ENCODE measurements around the gene NF1.
"Not testable (repeated sequence)": the region's sequence is repeated elsewhere in the genome, so short reads cannot be mapped to it uniquely, and the experiment has no call there.

Gene NF1

GRCh38 chr17:31195305-31195704, 100.5 kb downstream of the NF1 start:
- Histone ChIP-seq H3K27ac (ENCODE audit: low read depth, low read length, poor library complexity, severe bottlenecking) (no peak overlapping the region), H3K9me3 (ENCODE audit: low read length) (no peaks in the 10 kb centered on the region; the same call in 1 of the 2 replicates), H3K79me2 (ENCODE audit: insufficient read depth, low read length) (no peaks in the 10 kb centered on the region), H2AFZ (ENCODE audit: low read length) (no peak overlapping the region), H3K9ac (ENCODE audit: low read length) (no peak overlapping the region), H3K27me3 (ENCODE audit: insufficient read depth, low read length) (no peaks in the 10 kb centered on the region), H4K20me1 (ENCODE audit: insufficient read depth, low read length) (no peaks in the 10 kb centered on the region), H3K4me3 (ENCODE audit: low read depth, low read length, poor library complexity, severe bottlenecking) (no peak overlapping the region), H3K36me3 (ENCODE audit: insufficient read depth, low read length) (no peaks in the 10 kb centered on the region; the same call in 1 of the 2 replicates), H3K4me2 (ENCODE audit: low read length) (no peak overlapping the region), H3K9me2 (ENCODE audit: low read depth, low read length) (no peaks in the 10 kb centered on the region), H3K4me1 (ENCODE audit: insufficient read depth, low read length, severe bottlenecking) (no peaks in the 10 kb centered on the region), H3F3A (ENCODE audit: insufficient read depth, low read length) (no peaks in the 10 kb centered on the region)
- TF ChIP-seq, protein P1, sequence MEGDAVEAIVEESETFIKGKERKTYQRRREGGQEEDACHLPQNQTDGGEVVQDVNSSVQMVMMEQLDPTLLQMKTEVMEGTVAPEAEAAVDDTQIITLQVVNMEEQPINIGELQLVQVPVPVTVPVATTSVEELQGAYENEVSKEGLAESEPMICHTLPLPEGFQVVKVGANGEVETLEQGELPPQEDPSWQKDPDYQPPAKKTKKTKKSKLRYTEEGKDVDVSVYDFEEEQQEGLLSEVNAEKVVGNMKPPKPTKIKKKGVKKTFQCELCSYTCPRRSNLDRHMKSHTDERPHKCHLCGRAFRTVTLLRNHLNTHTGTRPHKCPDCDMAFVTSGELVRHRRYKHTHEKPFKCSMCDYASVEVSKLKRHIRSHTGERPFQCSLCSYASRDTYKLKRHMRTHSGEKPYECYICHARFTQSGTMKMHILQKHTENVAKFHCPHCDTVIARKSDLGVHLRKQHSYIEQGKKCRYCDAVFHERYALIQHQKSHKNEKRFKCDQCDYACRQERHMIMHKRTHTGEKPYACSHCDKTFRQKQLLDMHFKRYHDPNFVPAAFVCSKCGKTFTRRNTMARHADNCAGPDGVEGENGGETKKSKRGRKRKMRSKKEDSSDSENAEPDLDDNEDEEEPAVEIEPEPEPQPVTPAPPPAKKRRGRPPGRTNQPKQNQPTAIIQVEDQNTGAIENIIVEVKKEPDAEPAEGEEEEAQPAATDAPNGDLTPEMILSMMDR (IDR thresholded peaks at IDR 0.05; ENCODE audit: low read length), result no peak
- no peak for TF ChIP-seq EZH2 (IDR thresholded peaks at IDR 0.05; ENCODE audit: borderline replicate concordance, low read length)

GRCh38 chr17:31198026-31198425, 103.2 kb downstream of the NF1 start:
- no peaks in the 10 kb centered on the region for H3F3A ChIP-seq (ENCODE audit: insufficient read depth, low read length)

GRCh38 chr17:31198666-31199065, 103.9 kb downstream of the NF1 start:
- H3K4me3 ChIP-seq (ENCODE audit: low read depth, low read length, poor library complexity, severe bottlenecking); H3K4me2 ChIP-seq (ENCODE audit: low read length); H2AFZ ChIP-seq (ENCODE audit: low read length): not testable (repeated sequence)

More at GRCh38 chr17:31198026-31198425, 103.2 kb downstream of the NF1 start:
- H2AFZ ChIP-seq (ENCODE audit: low read length), result no peak overlapping the region
- H3K9ac ChIP-seq (ENCODE audit: low read length), result no peak overlapping the region
- H3K79me2 ChIP-seq (ENCODE audit: insufficient read depth, low read length), result no peaks in the 10 kb centered on the region
- H3K4me2 ChIP-seq (ENCODE audit: low read length), result no peak overlapping the region
- no peaks in the 10 kb centered on the region; the same call in 1 of the 2 replicates for H3K36me3 ChIP-seq (ENCODE audit: insufficient read depth, low read length)
- H3K27me3 ChIP-seq (ENCODE audit: insufficient read depth, low read length), result no peaks in the 10 kb centered on the region
- TF ChIP-seq, protein P1 (IDR thresholded peaks at IDR 0.05; ENCODE audit: low read length), result no peak
- no peak for TF ChIP-seq EZH2 (IDR thresholded peaks at IDR 0.05; ENCODE audit: borderline replicate concordance, low read length)
- H4K20me1 ChIP-seq (ENCODE audit: insufficient read depth, low read length), result no peaks in the 10 kb centered on the region
- no peak overlapping the region for H3K27ac ChIP-seq (ENCODE audit: low read depth, low read length, poor library complexity, severe bottlenecking)
- H3K4me3 ChIP-seq (ENCODE audit: low read depth, low read length, poor library complexity, severe bottlenecking), result no peak overlapping the region
- no peaks in the 10 kb centered on the region for H3K4me1 ChIP-seq (ENCODE audit: insufficient read depth, low read length, severe bottlenecking)
- H3K9me2 ChIP-seq (ENCODE audit: low read depth, low read length), result no peaks in the 10 kb centered on the region
- no peaks in the 10 kb centered on the region; the same call in 1 of the 2 replicates for H3K9me3 ChIP-seq (ENCODE audit: low read length)

GRCh38 chr17:31200287-31200686, 105.5 kb downstream of the NF1 start:
- no peaks in the 10 kb centered on the region for H3K79me2 ChIP-seq (ENCODE audit: insufficient read depth, low read length)
- H3K27ac ChIP-seq (ENCODE audit: low read depth, low read length, poor library complexity, severe bottlenecking), result no peak overlapping the region
- no peak overlapping the region for H3K4me2 ChIP-seq (ENCODE audit: low read length)
- H3K4me3 ChIP-seq (ENCODE audit: low read depth, low read length, poor library complexity, severe bottlenecking), result no peak overlapping the region
- no peak for TF ChIP-seq EZH2 (IDR thresholded peaks at IDR 0.05; ENCODE audit: borderline replicate concordance, low read length)
- TF ChIP-seq, protein P1 (IDR thresholded peaks at IDR 0.05; ENCODE audit: low read length), result no peak
- no peaks in the 10 kb centered on the region for H3K9me2 ChIP-seq (ENCODE audit: low read depth, low read length)
- H3K9me3 ChIP-seq (ENCODE audit: low read length), result no peaks in the 10 kb centered on the region; the same call in 1 of the 2 replicates
- H3K27me3 ChIP-seq (ENCODE audit: insufficient read depth, low read length), result no peaks in the 10 kb centered on the region
- H3K9ac ChIP-seq (ENCODE audit: low read length), result no peak overlapping the region
- no peaks in the 10 kb centered on the region for H3F3A ChIP-seq (ENCODE audit: insufficient read depth, low read length)
- no peaks in the 10 kb centered on the region for H3K36me3 ChIP-seq (ENCODE audit: insufficient read depth, low read length)
- H4K20me1 ChIP-seq (ENCODE audit: insufficient read depth, low read length), result no peaks in the 10 kb centered on the region
- no peak overlapping the region for H2AFZ ChIP-seq (ENCODE audit: low read length)
- H3K4me1 ChIP-seq (ENCODE audit: insufficient read depth, low read length, severe bottlenecking), result no peaks in the 10 kb centered on the region

More at GRCh38 chr17:31198666-31199065, 103.9 kb downstream of the NF1 start:
- H3K9ac ChIP-seq (ENCODE audit: low read length); H3K4me1 ChIP-seq (ENCODE audit: insufficient read depth, low read length, severe bottlenecking); H3K9me3 ChIP-seq (ENCODE audit: low read length); H3K27me3 ChIP-seq (ENCODE audit: insufficient read depth, low read length); H3K9me2 ChIP-seq (ENCODE audit: low read depth, low read length); H3K79me2 ChIP-seq (ENCODE audit: insufficient read depth, low read length); H3K36me3 ChIP-seq (ENCODE audit: insufficient read depth, low read length); H3F3A ChIP-seq (ENCODE audit: insufficient read depth, low read length); H4K20me1 ChIP-seq (ENCODE audit: insufficient read depth, low read length); H3K27ac ChIP-seq (ENCODE audit: low read depth, low read length, poor library complexity, severe bottlenecking): not testable (repeated sequence)
